NT2/D1 (cell line): ENCODE data around the gene ENTPD1.

Source experiments
- SUZ12 ChIP-seq: IDR thresholded peaks from 2 replicates; pipeline ENCODE4 v1.6.1; 2011; ENCODE audit not compliant: insufficient read length, insufficient read depth; ENCODE audit errors: extremely low read depth
- YY1 ChIP-seq: IDR thresholded peaks from 2 replicates; pipeline ENCODE4 v1.6.1; 2011; ENCODE audit not compliant: insufficient read length, insufficient read depth

DNA sequence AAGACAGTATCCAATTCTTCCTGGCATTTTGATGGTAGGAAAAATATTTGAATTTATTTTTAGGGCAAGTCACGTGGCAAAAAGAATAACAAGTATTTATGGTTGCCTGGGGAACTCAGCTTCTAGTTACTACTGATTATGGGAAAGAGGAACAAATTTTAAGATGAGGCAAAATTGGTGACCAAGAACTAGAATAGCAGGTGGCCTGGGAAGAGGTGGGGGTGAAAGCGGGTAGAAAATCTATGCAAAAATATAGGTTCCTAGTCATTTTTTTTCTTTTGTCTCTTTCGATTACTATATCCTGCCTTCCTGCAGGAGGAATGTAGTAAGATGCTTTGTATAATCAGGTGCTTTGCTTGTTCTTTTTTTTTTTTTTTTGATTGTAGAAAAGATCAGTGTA, 27.8 kb downstream of the ENTPD1 start:
- no peak for TF ChIP-seq YY1
- TF ChIP-seq SUZ12: no peak
